Spleen (tissue), 11 donors: ENCODE data around the gene WDR17. TPM values are rescaled to one million over a fixed set of nuclear protein-coding genes. Genes with fewer than 3 reads are reported as not detected.

Source experiments
- DNase-seq: peaks from one replicate; pipeline ENCODE4 v3.0.0-alpha.2; 2020
- H3K27ac ChIP-seq, 8 donors: fragments of 200-600 bp; sonication (generic) in 7 of 8; 1 replicate in 4 of 8; 2 replicates in 4 of 8; pipeline versions ENCODE4 v1.5.0 to v1.8.0; 2016 to 2021; ENCODE audit warnings: inconsistent platforms in 4 of 8, mild to moderate bottlenecking in 4 of 8, moderate library complexity in 1 of 8
- H3K27me3 ChIP-seq, 7 donors: fragments of 200-600 bp; sonication (generic) in 6 of 7; replicated peaks in 1 of 7; 1 replicate in 4 of 7; 2 replicates in 3 of 7; pipeline versions ENCODE4 v1.5.0 to v1.8.0; 2016 to 2021; ENCODE audit warnings: inconsistent platforms in 3 of 7, mild to moderate bottlenecking in 1 of 7
- H3K36me3 ChIP-seq, 6 donors: fragments of 200-600 bp; sonication (generic) in 5 of 6; 1 replicate in 4 of 6; 2 replicates in 2 of 6; pipeline versions ENCODE4 v1.5.0 to v1.8.0; 2016 to 2021; ENCODE audit warnings: inconsistent platforms in 2 of 6
- H3K4me1 ChIP-seq, 6 donors: fragments of 200-600 bp; sonication (generic) in 5 of 6; 1 replicate in 3 of 6; 2 replicates in 3 of 6; pipeline versions ENCODE4 v1.5.0 to v1.8.0; 2016 to 2021; ENCODE audit warnings: inconsistent platforms in 3 of 6
- H3K4me3 ChIP-seq, 8 donors: fragments of 200-600 bp; sonication (generic) in 7 of 8; 1 replicate in 4 of 8; 2 replicates in 4 of 8; pipeline versions ENCODE4 v1.5.0 to v1.8.0; 2016 to 2021; ENCODE audit warnings: inconsistent platforms in 4 of 8, mild to moderate bottlenecking in 4 of 8, moderate library complexity in 2 of 8
- H3K9me3 ChIP-seq, 8 donors: fragments of 200-600 bp; sonication (generic) in 7 of 8; 1 replicate in 4 of 8; 2 replicates in 4 of 8; pipeline versions ENCODE4 v1.5.0 to v1.8.0; 2016 to 2021; ENCODE audit warnings: inconsistent platforms in 4 of 8
- CTCF ChIP-seq, 11 experiments: fragments of 200-600 bp in 7 of 11; fragments of 450-650 bp in 4 of 11; sonication (generic) in 4 of 11; IDR thresholded peaks in 8 of 11; conservative IDR thresholded peaks in 3 of 11; 1 replicate in 7 of 11; 2 replicates in 4 of 11; pipeline versions ENCODE4 v1.4.0 to v1.8.0; 2016 to 2021; ENCODE audit warnings: antibody characterized with exemption in 11 of 11, inconsistent platforms in 4 of 11, mild to moderate bottlenecking in 1 of 11
- POLR2A ChIP-seq, 3 donors: fragments of 450-650 bp; IDR thresholded peaks; one replicate each; pipeline ENCODE4 v1.5.1; 2017; ENCODE audit warnings: antibody characterized with exemption in 3 of 3, mild to moderate bottlenecking in 1 of 3
- POLR2AphosphoS5 ChIP-seq, 3 donors: sonication (generic); formaldehyde crosslinking; IDR thresholded peaks; one replicate each; pipeline ENCODE4 v1.5.1; 2017; ENCODE audit warnings: antibody characterized with exemption in 3 of 3
- WGBS, 5 donors: extraction: QIAGEN DNeasy Blood & Tissue Kit in 3 of 5; methylation state at CpG; one replicate each; pipeline versions ENCODE4 v1.1.5 to v1.1.7; 2013 to 2018; 5-methylcytosine and 5-hydroxymethylcytosine counted together
- intact Hi-C: fragments of 100-400 bp; cut with DNase I; formaldehyde crosslinking; loops from one replicate; pipeline ENCODE4 v1.15.0; 2023; ENCODE audit warnings: low total_unique reads
- polyA plus RNA-seq, 3 donors: library from polyadenylated mRNA; stranded (reverse); fragments of 200-250 nt; gene quantifications; one replicate each; pipeline ENCODE4 v1.2.1, GENCODE V29; 2013
- total RNA-seq, 7 donors: library from RNA; depleted of rRNA in 3 of 7; stranded (reverse); fragments of >200 nt in 3 of 7; fragmentation: NEBNext Ultra II Directional in 4 of 7; extraction: Animal tissue kit (Norgen Biotek cat#: 25700) in 4 of 7; gene quantifications; one replicate each; pipeline versions ENCODE4 v1.1.0 to v1.2.1, GENCODE V29; 2016 to 2021
- donor health status: healthy with polysubstance abuse.
- donor health status: DM: no; HTN: no; CAD: no; lungs with moderate emphysema.
- donor health status: DM: no; HTN: no; CAD: no.
- donor health status: Bipolar disorder and iron deficiency.
- donor health status: healthy.
- donor health status: DM: no; HTN: no; CAD: no.
- donor health status: DM: yes; HTN: yes; CAD: no.

Gene WDR17
- total and polyA plus RNA-seq, 10 donors, result 0.55 to 4.7 (median 2.2) TPM

GRCh38 chr4:176198316-176198903 lies 132.8 kb downstream of the WDR17 start:
- no peak overlapping the region for H3K27ac ChIP-seq
- WGBS, 5 donors, result 79 to 93% (median 90%) methylated on average over 8 of the region's 8 CpGs
- no peaks in the 10 kb centered on the region for H3K9me3 ChIP-seq
- TF ChIP-seq POLR2A (IDR thresholded peaks at IDR 0.05) (no peak), CTCF (IDR thresholded peaks at IDR 0.05 in 8 of 11, conservative IDR thresholded peaks at IDR 0.05 in 3 of 11) (no peak), POLR2AphosphoS5 (IDR thresholded peaks at IDR 0.05) (no peak)
- H3K4me3 ChIP-seq, result no peak overlapping the region
- intact Hi-C loops, result loop anchor here (10.0 kb wide), 1 partner anchor 116 kb away; the partner anchor contains the start of gene SPCS3
- no peaks in the 10 kb centered on the region for H3K36me3 ChIP-seq
- peaks cover 0 to 16% (median 0%) of the 10 kb centered on the region in 7 donors for H3K27me3 ChIP-seq
- no peak for DNase-seq
- peaks cover 0 to 13% (median 10%) of the 10 kb centered on the region in 6 donors for H3K4me1 ChIP-seq

- intact Hi-C loops, result no loop called here
- no peaks in the 10 kb centered on the region for H3K36me3 ChIP-seq
- TF ChIP-seq POLR2A (IDR thresholded peaks at IDR 0.05) (no peak), POLR2AphosphoS5 (IDR thresholded peaks at IDR 0.05) (no peak), CTCF (IDR thresholded peaks at IDR 0.05 in 8 of 11, conservative IDR thresholded peaks at IDR 0.05 in 3 of 11) (no peak)
- no peaks in the 10 kb centered on the region for H3K4me1 ChIP-seq
- H3K27ac ChIP-seq, result no peak overlapping the region
- 56 to 85% (median 68%) methylated on average over 4 of the region's 4 CpGs for WGBS, 5 donors
- H3K27me3 ChIP-seq, result peaks cover 0 to 29% (median 0%) of the 10 kb centered on the region in 7 donors
- no peak for DNase-seq
- H3K4me3 ChIP-seq, result no peak overlapping the region
- no peaks in the 10 kb centered on the region for H3K9me3 ChIP-seq
Observed at GRCh38 chr4:176205299-176205698, 139.7 kb downstream of the WDR17 start.

GRCh38 chr4:176207839-176208238 lies 142.2 kb downstream of the WDR17 start:
- no peaks in the 10 kb centered on the region for H3K4me1 ChIP-seq
- H3K9me3 ChIP-seq, result peaks cover 0 to 11% (median 8%) of the 10 kb centered on the region in 8 donors
- no peak for DNase-seq
- WGBS, 5 donors, result 78 to 96% (median 91%) methylated on average over 5 of the region's 5 CpGs
- H3K27ac ChIP-seq, result no peak overlapping the region
- H3K4me3 ChIP-seq, result no peak overlapping the region
- H3K27me3 ChIP-seq, result peaks cover 0 to 29% (median 0%) of the 10 kb centered on the region in 7 donors
- no peaks in the 10 kb centered on the region for H3K36me3 ChIP-seq
- TF ChIP-seq POLR2A (IDR thresholded peaks at IDR 0.05) (no peak), CTCF (IDR thresholded peaks at IDR 0.05 in 8 of 11, conservative IDR thresholded peaks at IDR 0.05 in 3 of 11) (no peak), POLR2AphosphoS5 (IDR thresholded peaks at IDR 0.05) (no peak)
- intact Hi-C loops, result no loop called here

- no peaks in the 10 kb centered on the region for H3K36me3 ChIP-seq
- H3K27me3 ChIP-seq, result peaks cover 0 to 29% (median 0%) of the 10 kb centered on the region in 7 donors
- WGBS, 5 donors, result 87 to 95% (median 90%) methylated on average over 4 of the region's 4 CpGs
- TF ChIP-seq POLR2A (IDR thresholded peaks at IDR 0.05) (no peak), POLR2AphosphoS5 (IDR thresholded peaks at IDR 0.05) (no peak), CTCF (IDR thresholded peaks at IDR 0.05 in 8 of 11, conservative IDR thresholded peaks at IDR 0.05 in 3 of 11) (no peak)
- DNase-seq, result no peak
- no peaks in the 10 kb centered on the region for H3K4me1 ChIP-seq
- H3K27ac ChIP-seq, result no peak overlapping the region
- intact Hi-C loops, result no loop called here
- H3K4me3 ChIP-seq, result no peak overlapping the region
- peaks cover 0 to 13% (median 8%) of the 10 kb centered on the region in 8 donors for H3K9me3 ChIP-seq
Observed at GRCh38 chr4:176209535-176209934, 143.9 kb downstream of the WDR17 start.
